ENCODE measurements around the gene GRAMD1C. TPM values are rescaled to one million over a fixed set of nuclear protein-coding genes. Genes with fewer than 3 reads are reported as not detected.

Gene GRAMD1C
- total RNA-seq, 4 donors from 2014 or later, result 20.6 to 48.0 (median 30.0) TPM

DNA sequence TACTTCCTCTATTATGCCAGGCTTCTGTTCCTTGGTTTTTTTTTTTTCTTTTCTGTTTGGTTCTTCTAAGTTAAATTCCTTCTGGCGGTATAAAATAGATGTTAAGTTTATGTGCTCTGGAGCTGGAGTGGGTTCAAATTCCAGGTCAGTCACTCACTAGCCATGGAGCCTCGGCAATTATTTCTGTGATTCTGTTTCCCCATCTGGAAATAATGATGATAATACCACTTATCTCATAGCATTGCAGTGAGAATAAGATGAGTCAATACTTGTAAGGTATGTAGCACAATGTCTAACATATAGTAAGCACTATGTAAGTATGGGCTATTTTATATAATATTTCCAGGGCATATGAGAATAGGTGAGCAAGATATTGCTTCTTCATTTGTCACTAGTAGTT, 76.1 kb downstream of the GRAMD1C start:
- no peak for TF ChIP-seq POLR2A (IDR thresholded peaks at IDR 0.05)
- H3K27me3 ChIP-seq, result no peaks in the 10 kb centered on the region
- no peak overlapping the region for H3K27ac ChIP-seq
- no peaks in the 10 kb centered on the region for H3K9me3 ChIP-seq
- no peak for DNase-seq
- no peaks in the 10 kb centered on the region for H3K4me1 ChIP-seq
- H3K4me3 ChIP-seq, result no peak overlapping the region
- H3K36me3 ChIP-seq, result peaks cover 0 to 4% (median 0%) of the 10 kb centered on the region in 3 donors

GRCh38 chr3:113927556-113927955, 89.0 kb downstream of the GRAMD1C start:
- Histone ChIP-seq H3K4me3 (no peak overlapping the region), H3K4me1 (no peaks in the 10 kb centered on the region), H3K27me3 (no peaks in the 10 kb centered on the region), H3K27ac (no peak overlapping the region), H3K9me3 (peaks cover 0 to 10% (median 3%) of the 10 kb centered on the region in 4 donors), H3K36me3 (peaks cover 0 to 7% (median 0%) of the 10 kb centered on the region in 3 donors)
- DNase-seq, result no peak
- TF ChIP-seq CTCF (IDR thresholded peaks at IDR 0.05) (no peak), POLR2A (IDR thresholded peaks at IDR 0.05) (no peak)

DNA sequence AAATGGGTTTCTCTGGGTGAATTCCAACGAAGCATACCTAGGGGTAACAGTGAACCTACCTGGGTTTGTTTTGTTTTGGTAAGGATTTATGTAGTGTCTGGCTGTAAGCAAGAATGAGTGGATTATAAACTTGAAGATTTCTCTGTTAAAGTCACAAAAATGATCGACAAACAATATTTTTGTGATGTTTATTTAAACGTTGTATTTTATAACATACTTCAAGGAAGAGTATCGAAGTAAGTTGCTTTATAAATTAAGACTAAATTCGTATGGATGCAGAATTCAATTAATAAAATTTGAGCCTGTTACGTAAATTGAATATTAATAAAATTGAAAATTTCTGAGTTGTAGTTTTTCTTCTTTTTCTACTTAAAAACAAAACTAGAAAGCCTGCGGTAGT, 108.2 kb downstream of the GRAMD1C start:
- TF ChIP-seq CTCF (IDR thresholded peaks at IDR 0.05) (no peak), POLR2A (IDR thresholded peaks at IDR 0.05) (no peak)
- H3K4me3 ChIP-seq, result peak overlapping the region in 2 of 4 donors; percentile 86 to 87
- no peaks in the 10 kb centered on the region for H3K27me3 ChIP-seq
- H3K4me1 ChIP-seq, result peaks cover 0 to 6% (median 0%) of the 10 kb centered on the region in 4 donors
- H3K27ac ChIP-seq, result peak overlapping the region in 1 of 4 donors; percentile 57
- H3K9me3 ChIP-seq, result no peaks in the 10 kb centered on the region
- no peak for DNase-seq
- H3K36me3 ChIP-seq, result peaks cover 0 to 6% (median 0%) of the 10 kb centered on the region in 3 donors

DNA sequence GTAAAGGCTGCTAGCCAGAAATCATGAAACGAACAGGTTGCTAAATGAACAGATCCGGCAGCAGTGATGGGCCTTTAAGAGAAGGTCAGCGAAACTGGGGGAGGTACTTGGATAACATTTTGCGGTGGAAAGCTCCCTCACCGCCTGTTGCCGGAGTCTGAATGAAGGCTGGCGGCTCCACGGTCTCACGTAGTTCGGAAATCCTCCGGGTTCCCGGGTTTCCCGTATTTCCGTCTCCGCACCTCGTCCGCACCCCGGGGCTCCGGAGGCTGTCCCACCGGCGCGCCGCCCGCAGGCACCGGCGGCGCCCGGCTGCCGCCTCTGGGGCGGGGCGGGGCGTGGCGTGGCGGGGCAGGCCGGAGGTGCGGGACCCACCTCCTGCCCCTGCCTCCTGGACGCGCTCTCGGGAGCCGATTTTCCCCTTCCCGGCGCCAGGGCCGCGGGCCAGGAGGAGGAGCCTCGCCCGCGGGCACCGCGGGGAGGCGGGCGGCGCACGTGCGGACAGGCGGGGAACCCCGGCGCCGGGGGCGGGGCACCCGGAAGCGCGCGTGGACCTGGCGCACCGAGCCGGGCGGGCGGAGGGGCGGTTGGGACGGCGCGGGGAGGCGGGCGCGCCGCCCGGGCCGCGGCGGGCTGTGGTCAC, 108.9 kb downstream of the GRAMD1C start, which contains the start of gene ZDHHC23:
Gene ZDHHC23, plus strand, starts transcription at position 642 of the 643 bp plus-strand sequence. CDS start 790 bp downstream, outside the sequence.
- peaks cover 0 to 10% (median 0%) of the 10 kb centered on the region in 3 donors for H3K36me3 ChIP-seq
- peak within 1 kb of the TSS; percentile 65 to 87 (median 86) for H3K4me3 ChIP-seq
- no peaks in the 10 kb centered on the region for H3K27me3 ChIP-seq
- peak; percentile 53 to 94 (median 89) for DNase-seq
- H3K4me1 ChIP-seq, result peaks cover 0 to 6% (median 0%) of the 10 kb centered on the region in 4 donors
- H3K27ac ChIP-seq, result peak within 1 kb of the TSS; percentile 57 to 84 (median 65)
- no peaks in the 10 kb centered on the region for H3K9me3 ChIP-seq
- TF ChIP-seq POLR2A (IDR thresholded peaks at IDR 0.05), result no peak
- TF ChIP-seq CTCF (IDR thresholded peaks at IDR 0.05), result peak in 2 of 6 experiments; percentile 9 to 16

GRCh38 chr3:113948015-113948917, 109.7 kb downstream of the GRAMD1C start:
- peaks cover 0 to 6% (median 0%) of the 10 kb centered on the region in 4 donors for H3K4me1 ChIP-seq
- H3K27me3 ChIP-seq, result no peaks in the 10 kb centered on the region
- TF ChIP-seq POLR2A (IDR thresholded peaks at IDR 0.05) (peak in 1 of 2 donors; percentile 49), CTCF (IDR thresholded peaks at IDR 0.05) (peak in 2 of 6 experiments; percentile 15 to 23)
- peak; percentile 48 to 77 (median 69) for DNase-seq
- H3K4me3 ChIP-seq, result peak overlapping the region; percentile 65 to 87 (median 86)
- H3K36me3 ChIP-seq, result peaks cover 0 to 10% (median 0%) of the 10 kb centered on the region in 3 donors
- no peaks in the 10 kb centered on the region for H3K9me3 ChIP-seq
- H3K27ac ChIP-seq, result peak overlapping the region; percentile 56 to 84 (median 65)
